Activated naive CD4-positive, alpha-beta T cell treated with anti-CD3 and anti-CD28 coated beads, Interleukin-2, amount 50 U/mL, for 72 hours (primary cell): Measurements from ENCODE around the gene SF3A2. TPM values are rescaled to one million over a fixed set of nuclear protein-coding genes. Genes with fewer than 3 reads are reported as not detected.

Experiments
- ATAC-seq, 2 donors: fragments of 150-1000 bp; cut with Tn5 transposase; 2 replicates each; pipeline ENCODE4 v1.10.0; 2021; ENCODE audit warnings: mild to moderate bottlenecking in 2 of 2, moderate library complexity in 2 of 2
- DNase-seq, 2 donors: peaks; one replicate each; pipeline ENCODE4 v3.0.0; 2021 to 2022; ENCODE audit warnings: low spot score in 2 of 2
- H3K27ac Mint-ChIP-seq, 2 donors: one replicate each; pipeline ENCODE4 v1.8.0; 2022; ENCODE audit warnings: mild to moderate bottlenecking in 2 of 2, mixed read lengths in 2 of 2
- H3K36me3 Mint-ChIP-seq, 2 donors: one replicate each; pipeline ENCODE4 v1.8.0; 2022; ENCODE audit warnings: mixed read lengths in 2 of 2
- H3K9me3 Mint-ChIP-seq, 2 donors: one replicate each; pipeline ENCODE4 v1.8.0; 2022; ENCODE audit warnings: mixed read lengths in 2 of 2
- total RNA-seq, 2 donors: library from RNA; stranded (reverse); gene quantifications; one replicate each; pipeline ENCODE4 v1.2.3, GENCODE V29; 2022

Gene SF3A2, protein sequence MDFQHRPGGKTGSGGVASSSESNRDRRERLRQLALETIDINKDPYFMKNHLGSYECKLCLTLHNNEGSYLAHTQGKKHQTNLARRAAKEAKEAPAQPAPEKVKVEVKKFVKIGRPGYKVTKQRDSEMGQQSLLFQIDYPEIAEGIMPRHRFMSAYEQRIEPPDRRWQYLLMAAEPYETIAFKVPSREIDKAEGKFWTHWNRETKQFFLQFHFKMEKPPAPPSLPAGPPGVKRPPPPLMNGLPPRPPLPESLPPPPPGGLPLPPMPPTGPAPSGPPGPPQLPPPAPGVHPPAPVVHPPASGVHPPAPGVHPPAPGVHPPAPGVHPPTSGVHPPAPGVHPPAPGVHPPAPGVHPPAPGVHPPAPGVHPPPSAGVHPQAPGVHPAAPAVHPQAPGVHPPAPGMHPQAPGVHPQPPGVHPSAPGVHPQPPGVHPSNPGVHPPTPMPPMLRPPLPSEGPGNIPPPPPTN
- total RNA-seq = 100 to 1,000 TPM; 145 to 154 TPM

GRCh38 chr19:2236314-2237050 is at the start of gene SF3A2, which contains the start of gene PLEKHJ1:
Gene SF3A2 (plus strand): TSS chr19:2236824. CDS start chr19:2243419, 6,595 bp downstream.
Gene PLEKHJ1 (minus strand): TSS chr19:2236329. CDS start chr19:2236248, 81 bp downstream.
- H3K36me3 Mint-ChIP-seq = peaks cover 42 to 43% of the 10 kb centered on the region in 2 donors
- DNase-seq (peak; percentile 99 to 100), ATAC-seq (peak; percentile 82 to 87)
- H3K9me3 Mint-ChIP-seq = no peaks in the 10 kb centered on the region
- H3K27ac Mint-ChIP-seq = peak within 1 kb of the TSS; percentile 92 to 100

DNA sequence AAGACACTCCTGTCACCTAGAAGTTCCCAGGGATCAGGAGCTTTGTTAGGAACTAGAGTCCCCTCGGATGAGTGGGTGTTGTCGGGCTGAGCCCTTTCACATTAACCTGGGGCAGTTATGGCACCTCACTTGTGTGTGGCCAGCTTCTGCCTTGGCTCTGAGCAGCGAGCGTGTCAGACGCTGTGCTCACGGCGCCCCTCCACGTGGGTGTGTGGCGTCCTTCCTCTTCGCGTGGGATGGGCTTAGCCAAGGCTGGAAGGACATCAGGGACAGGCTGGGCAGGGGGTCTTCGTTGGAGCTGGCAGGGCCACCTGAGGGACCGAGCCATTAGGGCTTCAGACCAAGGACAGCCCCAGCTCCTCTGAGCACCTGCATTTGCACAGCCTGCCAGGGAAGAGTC is 49.5 kb upstream of the SF3A2 start:
- DNase-seq = no peak
- no peak for ATAC-seq
- H3K9me3 Mint-ChIP-seq = no peaks in the 10 kb centered on the region
- H3K27ac Mint-ChIP-seq = peak overlapping the region; percentile 53 to 75
- peaks cover 0 to 20% of the 10 kb centered on the region in 2 donors for H3K36me3 Mint-ChIP-seq

DNA sequence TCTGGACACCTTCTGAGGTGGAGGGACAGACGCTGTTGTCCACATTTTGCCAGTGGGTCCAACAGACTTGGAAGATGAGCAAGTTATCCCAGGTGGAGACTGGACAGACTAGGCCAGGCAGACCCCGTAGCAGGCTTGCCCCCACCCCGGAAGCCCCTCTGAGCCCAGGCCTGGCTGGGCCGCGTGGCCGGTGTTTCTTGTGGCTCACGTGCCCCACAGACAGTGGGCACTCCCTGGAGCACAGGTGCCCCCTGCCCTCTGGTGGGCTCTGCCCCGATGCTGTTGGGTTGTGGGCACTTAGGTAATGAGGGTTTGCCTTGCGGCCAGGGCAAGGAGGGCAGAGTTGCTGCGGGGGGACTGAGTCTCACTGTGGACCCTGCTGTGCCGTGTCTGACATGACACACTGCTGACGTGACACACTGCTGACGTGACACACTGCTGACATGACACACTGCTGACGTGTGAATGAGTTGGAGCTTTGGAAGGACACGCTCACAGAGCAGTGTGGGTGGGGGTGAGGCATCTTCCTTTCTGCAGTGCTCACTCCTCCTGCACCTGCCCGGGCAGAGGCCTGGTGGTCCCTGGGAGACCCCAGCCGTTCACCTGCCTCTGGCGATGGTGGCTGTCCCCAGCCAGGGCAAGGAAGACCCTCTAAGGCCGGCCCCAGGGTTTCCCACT is 47.8 kb upstream of the SF3A2 start:
- H3K36me3 Mint-ChIP-seq = peaks cover 0 to 20% of the 10 kb centered on the region in 2 donors
- H3K9me3 Mint-ChIP-seq = no peaks in the 10 kb centered on the region
- ATAC-seq (peak in 1 of 2 donors; percentile 73), DNase-seq (no peak)
- H3K27ac Mint-ChIP-seq = no peak overlapping the region

DNA sequence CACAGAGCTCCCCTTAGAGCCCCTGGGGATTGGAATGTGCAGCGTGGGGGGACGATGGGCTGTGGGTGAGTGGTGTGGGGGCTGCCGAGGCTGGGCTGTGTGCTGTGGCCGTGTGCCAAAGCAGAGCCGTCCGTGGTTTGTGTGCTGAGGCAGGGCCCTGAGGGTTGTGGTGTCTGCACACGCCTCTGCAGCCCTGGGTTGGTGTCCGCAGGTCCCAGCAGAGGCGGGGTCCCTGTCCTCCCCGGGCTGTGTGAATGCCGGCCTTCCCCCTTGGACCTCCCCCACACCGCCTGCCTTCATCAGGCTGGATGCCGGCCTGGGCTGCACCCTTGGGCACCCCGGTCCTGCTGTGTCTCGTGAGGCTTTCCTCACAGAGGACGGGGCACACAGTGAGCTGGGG is 46.7 kb upstream of the SF3A2 start:
- no peak for DNase-seq
- Mint-ChIP-seq H3K27ac (no peak overlapping the region), H3K36me3 (peaks cover 0 to 16% of the 10 kb centered on the region in 2 donors), H3K9me3 (no peaks in the 10 kb centered on the region)
- no peak for ATAC-seq

GRCh38 chr19:2190848-2191455 is 45.7 kb upstream of the SF3A2 start:
- ATAC-seq (no peak), DNase-seq (no peak)
- H3K36me3 Mint-ChIP-seq = peaks cover 0 to 11% of the 10 kb centered on the region in 2 donors
- H3K9me3 Mint-ChIP-seq = no peaks in the 10 kb centered on the region
- H3K27ac Mint-ChIP-seq = peak overlapping the region in 1 of 2 donors; percentile 56

GRCh38 chr19:2191456-2192310 is 44.9 kb upstream of the SF3A2 start:
- H3K27ac Mint-ChIP-seq = peak overlapping the region in 1 of 2 donors; percentile 56
- no peak for ATAC-seq
- no peaks in the 10 kb centered on the region for H3K9me3 Mint-ChIP-seq
- H3K36me3 Mint-ChIP-seq = peaks cover 0 to 4% of the 10 kb centered on the region in 2 donors
- DNase-seq = no peak

DNA sequence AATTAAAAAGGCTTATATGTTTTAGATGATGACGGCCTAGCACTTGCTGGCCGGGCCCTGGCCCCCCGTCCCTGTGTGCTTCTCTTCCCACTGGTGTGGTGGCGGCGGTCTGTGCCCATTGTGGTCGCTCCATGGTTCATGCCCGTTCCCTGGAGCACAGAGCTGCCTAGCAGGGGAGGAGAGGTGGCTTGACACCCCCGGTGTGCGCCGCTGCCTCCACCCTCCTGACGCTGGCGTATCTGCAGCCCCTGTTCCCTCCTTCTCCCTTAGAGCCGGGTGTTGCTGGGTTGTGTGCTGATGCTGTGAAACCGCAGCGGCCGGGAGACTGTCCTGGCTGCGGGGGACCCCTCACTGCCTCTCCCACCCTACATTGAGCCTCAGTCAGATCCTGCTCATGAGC is 43.8 kb upstream of the SF3A2 start:
- Mint-ChIP-seq H3K27ac (peak overlapping the region in 1 of 2 donors; percentile 44), H3K36me3 (no peaks in the 10 kb centered on the region), H3K9me3 (no peaks in the 10 kb centered on the region)
- DNase-seq (no peak), ATAC-seq (no peak)

DNA sequence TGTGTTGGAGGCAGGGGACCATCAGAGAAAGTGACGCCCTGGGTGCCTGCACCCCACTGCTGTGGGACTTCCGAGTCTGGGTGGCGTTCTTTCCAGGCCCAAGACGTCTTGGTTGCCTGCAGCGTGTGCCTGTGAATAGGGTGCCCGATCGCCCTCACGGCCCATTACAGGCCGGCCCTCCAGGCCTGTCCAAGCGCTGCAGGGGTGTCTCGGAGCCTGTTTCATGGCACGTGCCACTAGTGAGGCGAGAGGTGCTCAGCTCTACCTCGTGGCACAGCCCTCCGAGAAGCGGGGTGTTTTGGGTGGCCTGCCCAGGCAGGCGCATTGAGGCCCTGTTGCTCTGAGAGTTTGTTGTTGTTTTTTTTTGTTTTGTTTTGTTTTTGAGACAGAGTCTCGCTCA is 42.8 kb upstream of the SF3A2 start:
- Mint-ChIP-seq H3K27ac (no peak overlapping the region), H3K36me3 (no peaks in the 10 kb centered on the region), H3K9me3 (no peaks in the 10 kb centered on the region)
- DNase-seq = no peak
- ATAC-seq = no peak

DNA sequence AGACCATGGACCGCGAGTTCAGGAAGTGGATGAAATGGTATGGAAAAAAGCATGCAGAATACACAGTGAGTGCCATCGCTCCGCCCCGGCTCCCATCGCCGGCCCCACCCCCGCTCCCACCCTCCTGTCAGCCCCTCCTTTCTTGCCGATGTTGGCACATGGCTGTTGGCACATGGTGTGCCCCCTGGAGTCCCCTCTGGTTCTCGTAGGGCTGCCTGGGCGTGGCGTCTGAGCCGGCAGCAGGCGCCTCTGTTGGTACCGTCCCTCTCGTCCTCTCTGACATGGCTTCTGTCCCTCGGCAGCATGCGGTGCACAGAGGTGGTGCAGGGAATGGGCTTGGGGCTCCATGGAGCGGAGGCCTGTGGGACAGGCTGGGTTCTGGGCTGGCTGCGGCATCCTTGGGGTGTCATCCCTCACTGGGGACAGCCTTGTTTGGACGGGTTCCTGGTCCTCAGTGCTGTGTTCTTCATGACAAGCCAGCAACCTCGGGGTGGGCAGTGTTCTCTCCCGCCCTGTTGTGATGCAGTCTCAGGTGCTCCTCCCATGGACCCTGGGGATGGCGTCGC is 42.0 kb upstream of the SF3A2 start:
- H3K9me3 Mint-ChIP-seq = no peaks in the 10 kb centered on the region
- ATAC-seq (no peak), DNase-seq (no peak)
- H3K27ac Mint-ChIP-seq = no peak overlapping the region
- H3K36me3 Mint-ChIP-seq = no peaks in the 10 kb centered on the region

GRCh38 chr19:2195361-2195760 is 41.3 kb upstream of the SF3A2 start:
- Mint-ChIP-seq H3K27ac (no peak overlapping the region), H3K9me3 (no peaks in the 10 kb centered on the region), H3K36me3 (no peaks in the 10 kb centered on the region)
- ATAC-seq = no peak
- DNase-seq = no peak

- ATAC-seq = no peak
Observed at GRCh38 chr19:2195914-2196313, 40.7 kb upstream of the SF3A2 start.

GRCh38 chr19:2197270-2197669 is 39.4 kb upstream of the SF3A2 start:
- DNase-seq (no peak), ATAC-seq (no peak)
- H3K27ac Mint-ChIP-seq = peak overlapping the region; percentile 37 to 44
- no peaks in the 10 kb centered on the region for H3K9me3 Mint-ChIP-seq
- H3K36me3 Mint-ChIP-seq = no peaks in the 10 kb centered on the region

More at GRCh38 chr19:2195914-2196313, 40.7 kb upstream of the SF3A2 start:
- Mint-ChIP-seq H3K36me3 (no peaks in the 10 kb centered on the region), H3K27ac (no peak overlapping the region), H3K9me3 (no peaks in the 10 kb centered on the region)
- no peak for DNase-seq

DNA sequence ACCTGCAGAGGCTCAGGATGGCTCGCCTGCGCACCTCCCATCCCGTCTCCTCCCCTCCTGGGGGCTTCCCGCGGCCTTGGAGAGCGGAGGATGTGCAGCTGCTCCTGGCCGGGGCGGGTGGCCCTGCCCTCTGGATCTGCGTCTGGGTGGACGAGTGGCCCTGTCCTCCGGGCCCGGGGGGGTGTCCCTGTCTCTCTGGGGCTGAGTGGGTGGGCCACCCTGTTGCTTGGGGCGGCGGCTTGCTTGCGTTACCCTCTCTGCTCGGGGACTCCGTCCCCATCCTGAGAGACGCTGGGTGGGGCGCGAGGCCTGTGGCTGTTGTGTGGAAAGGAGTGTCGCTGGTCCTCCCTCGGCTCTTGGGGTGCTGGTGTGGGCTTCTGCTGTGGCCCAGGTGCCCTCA is 38.3 kb upstream of the SF3A2 start:
- H3K36me3 Mint-ChIP-seq = no peaks in the 10 kb centered on the region
- ATAC-seq (no peak), DNase-seq (no peak)
- H3K27ac Mint-ChIP-seq = no peak overlapping the region
- no peaks in the 10 kb centered on the region for H3K9me3 Mint-ChIP-seq

DNA sequence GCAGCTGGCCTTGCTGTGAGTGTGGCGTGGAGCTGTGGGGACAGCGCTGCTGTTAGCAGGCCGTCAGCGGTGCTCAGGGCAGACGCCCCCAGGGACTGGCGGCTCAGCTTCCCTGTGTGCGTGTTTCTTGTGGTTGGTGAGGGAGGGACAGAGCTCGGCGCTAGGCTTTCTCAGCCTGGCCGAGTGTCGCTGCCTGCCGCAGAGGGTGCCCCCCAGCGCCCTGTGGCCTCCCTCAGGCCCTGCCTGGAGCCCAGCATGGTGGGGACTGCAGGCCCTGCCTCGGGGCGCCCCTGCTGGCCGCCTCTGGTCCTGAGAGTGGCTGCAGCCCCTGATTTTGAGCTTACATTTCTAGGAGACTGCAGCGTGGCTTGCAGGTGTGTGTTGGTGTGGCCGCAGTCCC is 37.4 kb upstream of the SF3A2 start:
- Mint-ChIP-seq H3K27ac (no peak overlapping the region), H3K36me3 (no peaks in the 10 kb centered on the region), H3K9me3 (no peaks in the 10 kb centered on the region)
- DNase-seq (no peak), ATAC-seq (no peak)

GRCh38 chr19:2199861-2200623 is 36.6 kb upstream of the SF3A2 start:
- no peaks in the 10 kb centered on the region for H3K9me3 Mint-ChIP-seq
- H3K27ac Mint-ChIP-seq = peak overlapping the region in 1 of 2 donors; percentile 14
- ATAC-seq (peak in 1 of 2 donors; percentile 9), DNase-seq (no peak)
- no peaks in the 10 kb centered on the region for H3K36me3 Mint-ChIP-seq
